ENCODE measurements around the gene TLX2. TPM values are rescaled to one million over a fixed set of nuclear protein-coding genes. Genes with fewer than 3 reads are reported as not detected.

TLX2 gene
- polyA plus RNA-seq, 1 donor, result not detected

- no peak for DNase-seq
Measured at GRCh38 chr2:74534411-74534810, 20.2 kb downstream of the TLX2 start.

GRCh38 chr2:74535440-74535965, 21.3 kb downstream of the TLX2 start:
- DNase-seq, result no peak

- no peak for DNase-seq
Measured at GRCh38 chr2:74536166-74536950, 22.1 kb downstream of the TLX2 start.

- DNase-seq, result no peak
Measured at GRCh38 chr2:74537140-74537539, 22.9 kb downstream of the TLX2 start.

- no peak for DNase-seq
Measured at GRCh38 chr2:74538881-74539339, 24.7 kb downstream of the TLX2 start.

- DNase-seq, result no peak
Measured at GRCh38 chr2:74540291-74540690, 26.0 kb downstream of the TLX2 start.

GRCh38 chr2:74542978-74543377, 28.7 kb downstream of the TLX2 start:
- DNase-seq, result no peak

GRCh38 chr2:74544634-74545033, 30.4 kb downstream of the TLX2 start:
- DNase-seq, result no peak

- no peak for DNase-seq
Measured at GRCh38 chr2:74546004-74546403, 31.8 kb downstream of the TLX2 start.

- DNase-seq, result no peak
Measured at GRCh38 chr2:74548285-74548899, 34.1 kb downstream of the TLX2 start.

- peak; percentile 77 for DNase-seq
Measured at GRCh38 chr2:74548900-74549826, 34.9 kb downstream of the TLX2 start.

GRCh38 chr2:74550231-74550630, 36.0 kb downstream of the TLX2 start:
- no peak for DNase-seq

GRCh38 chr2:74551530-74551929, 37.3 kb downstream of the TLX2 start:
- no peak for DNase-seq

- no peak for DNase-seq
Measured at GRCh38 chr2:74551942-74552913, 38.0 kb downstream of the TLX2 start.

GRCh38 chr2:74552914-74553811, 38.9 kb downstream of the TLX2 start:
- no peak for DNase-seq

- DNase-seq, result peak; percentile 88
Measured at GRCh38 chr2:74553892-74554819, 39.9 kb downstream of the TLX2 start, which contains the start of the genes DOK1 and LOXL3. Gene DOK1 (plus strand): TSS chr2:74554720. CDS start chr2:74554755, 35 bp downstream. Gene LOXL3 (minus strand): TSS chr2:74553942. CDS start chr2:74552634, 1,308 bp downstream.

- no peak for DNase-seq
Measured at GRCh38 chr2:74554820-74555531, 40.7 kb downstream of the TLX2 start.

GRCh38 chr2:74555610-74556103, 41.4 kb downstream of the TLX2 start:
- DNase-seq, result no peak
